H1 (cell line): ENCODE results near the gene TMEM200B. TPM values are rescaled to one million over a fixed set of nuclear protein-coding genes. Genes with fewer than 3 reads are reported as not detected.

ENCODE experiments used
- RBBP5 ChIP-seq: IDR thresholded peaks from 2 replicates; pipeline ENCODE4 v1.7.1; 2012; ENCODE audit warnings: low read depth, mild to moderate bottlenecking, inconsistent platforms, low read length, moderate library complexity, borderline replicate concordance
- SRF ChIP-seq: IDR thresholded peaks from 2 replicates; pipeline ENCODE4 v1.6.1; 2011; ENCODE audit warnings: mild to moderate bottlenecking, low read depth, low read length, moderate library complexity
- TEAD4 ChIP-seq: IDR thresholded peaks from 2 replicates; pipeline ENCODE4 v1.6.1; 2012; ENCODE audit warnings: low read depth, low read length, inconsistent platforms, mixed read lengths
- polyA plus RNA-seq, 7 experiments: library from polyadenylated mRNA; depleted of rRNA in 3 of 7; stranded (reverse) in 5 of 7; unstranded in 2 of 7; fragments of >200 nt in 5 of 7; fragments of 200-250 nt in 2 of 7; gene quantifications; 1 replicate in 5 of 7; 2 replicates in 1 of 7; 4 replicates in 1 of 7; pipeline versions ENCODE4 v1.2.1 to v1.2.3, GENCODE V29; 2011 to 2013; ENCODE audit warnings: missing spikeins in 2 of 7, mixed read lengths in 2 of 7
- total RNA-seq: library from RNA; stranded (reverse); fragmentation: NEBNext Ultra II Directional; extraction: Animal tissue kit (Norgen Biotek cat#: 25700); gene quantifications from 2 replicates; pipeline ENCODE4 v1.2.1, GENCODE V29; 2021

TMEM200B gene
- total and polyA plus RNA-seq, 2 of the 8 experiments (the other 6 are each of a cell fraction or from before 2014, with no cell fraction given), result 4.9 to 11.0 TPM

GRCh38 chr1:29122682-29123052 lies 1.0 kb downstream of the TMEM200B start (continued):
- TF ChIP-seq TEAD4 (no peak), SRF (no peak), RBBP5 (0 out of 2 replicates have a peak, but pooled peaks have one; percentile 5)
